HG03354 (cell line): Measurements from ENCODE around the gene AP5S1.
"Not testable (repeated sequence)": the region's sequence is repeated elsewhere in the genome, so short reads cannot be mapped to it uniquely, and the experiment has no call there.

Experiments used
- ATAC-seq: cut with Tn5 transposase; IDR thresholded peaks from one replicate; pipeline ENCODE4 v1.9.1; 2021; ENCODE audit warnings: mild to moderate bottlenecking; ENCODE audit not compliant: unreplicated experiment, poor library complexity, severe bottlenecking

The AP5S1 gene

GRCh38 chr20:3808544-3808943, 11.8 kb upstream of the AP5S1 start:
- ATAC-seq = no peak

DNA sequence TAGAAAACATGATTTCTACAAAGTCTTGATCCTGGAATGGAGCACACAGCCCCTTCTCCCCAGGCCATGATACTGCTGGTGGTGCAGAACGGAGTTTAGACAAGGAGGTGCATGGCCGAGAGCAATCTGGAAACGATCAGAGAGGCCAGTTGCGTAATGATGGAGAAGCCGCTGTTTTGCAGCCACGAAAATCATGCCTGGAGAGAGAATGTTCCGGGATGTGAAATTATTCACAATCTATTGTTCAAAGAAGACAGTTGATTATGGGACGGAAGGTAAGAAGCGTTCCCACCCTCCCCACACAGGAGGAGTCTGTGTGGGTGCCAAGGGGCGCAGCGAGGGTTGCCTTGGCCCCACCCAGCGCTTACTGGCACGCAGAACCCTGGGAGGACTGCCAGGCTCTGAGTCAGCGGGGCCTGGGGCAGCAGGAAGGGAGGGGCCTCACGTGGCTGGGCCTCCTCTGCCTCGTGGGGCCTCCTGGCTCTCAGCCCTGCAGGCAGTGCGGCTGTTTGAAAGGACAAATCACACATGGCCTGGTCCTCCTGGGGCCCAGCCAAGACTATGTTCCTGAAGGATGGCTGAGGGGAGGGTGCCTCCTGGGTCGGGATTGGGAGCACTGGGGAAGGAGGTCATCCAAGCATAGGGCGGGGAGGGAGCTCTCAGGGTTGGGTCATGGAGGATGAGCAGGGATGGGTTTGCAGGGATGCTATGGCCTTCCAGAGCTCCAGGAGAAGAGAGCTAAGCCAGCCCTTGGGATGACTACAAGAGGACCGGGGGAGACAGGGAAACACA, 8.7 kb upstream of the AP5S1 start:
- no peak for ATAC-seq

GRCh38 chr20:3812259-3812681, 8.1 kb upstream of the AP5S1 start:
- no peak for ATAC-seq

GRCh38 chr20:3812975-3813847, 7.1 kb upstream of the AP5S1 start:
- ATAC-seq = no peak

- no peak for ATAC-seq
These were observed 6.3 kb upstream of the AP5S1 start for GRCh38 chr20:3813848-3814581.

- ATAC-seq = no peak
These were observed 5.3 kb upstream of the AP5S1 start for GRCh38 chr20:3814928-3815495.

- ATAC-seq = no peak
These were observed 4.5 kb upstream of the AP5S1 start for GRCh38 chr20:3815703-3816315.

GRCh38 chr20:3818155-3819151, 1.9 kb upstream of the AP5S1 start:
- ATAC-seq = no peak

- ATAC-seq = no peak
These were observed 818 bp upstream of the AP5S1 start for GRCh38 chr20:3819411-3820047.

GRCh38 chr20:3820901-3821727, 767 bp downstream of the AP5S1 start:
- ATAC-seq = peak; percentile 17

GRCh38 chr20:3821996-3822395, 1.6 kb downstream of the AP5S1 start:
- ATAC-seq = no peak

GRCh38 chr20:3823881-3824280, 3.5 kb downstream of the AP5S1 start:
- ATAC-seq = no peak

GRCh38 chr20:3825526-3825925, 5.2 kb downstream of the AP5S1 start:
- no peak for ATAC-seq

DNA sequence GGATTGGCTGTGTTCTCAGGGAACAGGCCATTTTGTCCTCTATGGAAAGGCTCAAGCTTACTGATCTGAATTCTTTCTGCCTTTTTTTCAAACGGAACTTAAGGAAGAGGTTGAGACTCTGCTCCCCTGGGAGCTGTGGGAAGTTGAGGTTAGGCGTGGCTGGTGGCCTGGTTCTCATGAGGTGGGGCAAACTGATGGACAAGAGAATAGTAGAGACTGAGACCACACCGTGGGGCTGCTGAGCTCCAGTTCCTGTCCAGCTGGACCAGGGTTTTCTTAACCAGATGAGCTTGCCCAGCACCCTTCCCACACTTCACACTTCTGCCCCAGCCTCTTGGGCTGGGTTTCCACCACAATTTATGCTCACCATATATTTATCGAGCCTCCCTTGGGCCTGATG, 6.1 kb downstream of the AP5S1 start:
- ATAC-seq = no peak

- no peak for ATAC-seq
These were observed 8.5 kb downstream of the AP5S1 start for GRCh38 chr20:3828798-3829197.

- ATAC-seq = not testable (repeated sequence)
These were observed 9.5 kb downstream of the AP5S1 start for GRCh38 chr20:3829891-3830290.

DNA sequence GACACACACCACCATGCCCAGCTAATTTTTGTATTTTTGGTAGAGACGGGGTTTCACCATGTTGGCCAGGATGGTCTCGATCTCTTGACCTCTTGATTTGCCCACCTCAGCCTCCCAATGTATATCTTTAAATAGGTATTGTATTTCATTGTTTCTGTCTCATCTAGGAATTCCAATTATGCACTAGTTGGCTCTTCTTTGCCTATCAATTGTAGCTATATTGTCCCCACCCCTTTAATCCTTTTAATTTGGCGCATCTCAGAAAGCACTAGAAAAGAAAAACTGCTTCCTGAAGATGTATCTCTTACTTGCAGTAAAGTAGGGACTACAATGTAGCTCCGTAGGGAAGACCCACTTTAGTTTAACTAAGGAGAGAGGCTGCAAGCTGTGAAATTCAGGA, 15.8 kb downstream of the AP5S1 start:
- ATAC-seq = no peak
